Measurements from ENCODE around the gene TINCR.

The TINCR gene

DNA sequence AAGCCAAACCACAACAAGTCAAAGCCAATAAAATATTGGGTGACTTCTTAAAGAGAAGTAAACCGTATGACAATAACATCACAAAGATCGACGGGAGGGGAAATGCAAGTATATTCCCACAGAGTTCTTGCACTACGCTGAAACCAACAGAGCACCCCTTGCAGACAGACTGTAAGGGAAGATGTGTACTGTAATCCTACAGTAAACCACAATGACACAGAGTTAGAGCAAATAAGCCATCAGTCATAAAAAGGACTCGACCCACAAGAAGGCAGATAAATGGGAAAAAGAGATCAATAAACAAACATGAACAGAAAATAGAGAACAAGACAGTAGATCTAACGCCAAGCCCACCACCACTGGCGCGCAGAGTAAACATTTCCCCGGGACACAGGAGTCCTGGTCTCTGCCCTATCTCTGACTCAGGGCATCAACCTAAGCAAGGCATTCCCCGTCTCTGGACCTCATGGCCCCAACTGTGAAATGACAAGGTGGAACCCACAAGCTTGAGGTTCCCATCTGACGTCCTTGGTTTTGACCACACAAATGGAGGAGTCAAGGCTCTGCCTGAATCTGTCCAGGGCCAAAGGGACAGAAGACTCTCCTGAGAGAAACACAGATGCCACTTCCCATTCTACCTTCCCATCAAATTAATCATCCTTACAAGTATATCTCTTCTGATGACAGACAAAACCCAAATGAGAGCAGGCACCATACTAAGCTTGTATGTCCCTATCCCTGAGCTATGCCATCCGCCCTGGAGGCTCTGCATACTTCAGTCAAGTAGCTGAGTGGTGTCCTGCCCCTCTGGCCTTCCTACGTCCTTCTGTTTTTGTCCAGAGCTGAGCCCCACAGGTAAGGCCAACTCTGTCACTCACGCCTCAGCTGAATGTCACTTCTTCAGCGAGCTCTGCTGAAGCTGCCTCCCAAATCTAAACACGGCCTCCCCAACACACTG lies 39.8 kb upstream of the TINCR start:
- no peak for DNase-seq (ENCODE audit: low spot score)
- no peak for TF ChIP-seq CTCF (IDR thresholded peaks at IDR 0.05; ENCODE audit: extremely low read depth, missing control alignments)

DNA sequence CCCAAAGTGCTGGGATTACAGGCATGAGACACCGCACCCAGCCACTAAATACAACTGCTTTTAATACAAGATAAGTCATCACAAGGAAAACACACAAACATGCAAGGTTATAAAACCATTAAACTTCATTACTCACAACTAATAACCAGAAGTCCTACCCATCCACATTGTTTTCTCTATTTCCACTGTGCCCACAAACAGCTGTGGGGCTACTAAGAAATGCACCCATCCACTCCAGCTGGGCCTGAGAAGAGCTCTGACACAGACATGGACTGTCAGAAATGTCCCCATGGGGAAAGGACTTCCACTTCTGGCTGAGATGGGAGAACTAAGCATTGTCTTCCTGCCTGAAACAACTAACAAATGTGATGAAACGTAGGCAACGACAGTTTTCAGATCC lies 37.6 kb upstream of the TINCR start:
- no peak for DNase-seq (ENCODE audit: low spot score)
- no peak for TF ChIP-seq CTCF (IDR thresholded peaks at IDR 0.05; ENCODE audit: extremely low read depth, missing control alignments)

- no peak for DNase-seq (ENCODE audit: low spot score)
- no peak for TF ChIP-seq CTCF (IDR thresholded peaks at IDR 0.05; ENCODE audit: extremely low read depth, missing control alignments)
Observed at GRCh38 chr19:5603626-5604025, 35.9 kb upstream of the TINCR start.

DNA sequence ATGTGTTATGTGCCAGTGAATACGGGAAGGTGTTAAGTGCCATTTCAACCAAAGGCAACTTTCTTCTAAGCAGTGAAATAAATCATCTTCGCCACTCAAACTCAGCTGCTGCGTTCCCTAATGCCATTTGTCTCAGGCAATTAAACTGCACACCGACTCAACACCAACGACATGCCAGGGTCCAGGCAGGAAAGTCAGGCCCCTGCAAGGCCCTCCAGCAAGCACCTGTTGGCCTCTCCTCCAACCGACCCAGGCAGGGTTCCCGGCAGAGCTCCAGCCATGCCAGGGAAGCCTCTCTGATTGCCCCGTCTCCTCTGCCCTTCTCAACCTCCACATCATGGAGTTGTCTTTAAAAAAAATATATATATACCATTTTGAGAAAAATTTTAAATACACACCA lies 33.0 kb upstream of the TINCR start:
- no peak for TF ChIP-seq CTCF (IDR thresholded peaks at IDR 0.05; ENCODE audit: extremely low read depth, missing control alignments)
- no peak for DNase-seq (ENCODE audit: low spot score)

DNA sequence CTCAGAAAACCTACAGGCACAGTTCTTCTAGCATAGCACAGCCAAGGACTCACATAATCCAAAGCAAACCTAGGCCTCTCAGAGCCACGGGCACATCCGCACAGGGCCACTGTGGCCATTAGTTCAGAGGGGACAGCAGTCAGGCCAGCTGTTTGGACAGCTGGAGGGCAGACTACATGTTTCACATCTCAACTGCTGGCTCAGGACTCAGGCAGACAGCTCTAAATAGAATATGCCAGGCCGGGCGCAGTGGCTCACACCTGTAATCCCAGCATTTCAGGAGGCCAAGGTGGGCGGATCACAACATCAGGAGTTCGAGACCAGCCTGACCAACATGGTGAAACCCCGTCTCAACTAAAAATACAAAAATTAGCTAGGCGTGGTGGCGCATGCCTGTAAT lies 28.0 kb upstream of the TINCR start:
- no peak for TF ChIP-seq CTCF (IDR thresholded peaks at IDR 0.05; ENCODE audit: extremely low read depth, missing control alignments)
- DNase-seq (ENCODE audit: low spot score) = no peak

DNA sequence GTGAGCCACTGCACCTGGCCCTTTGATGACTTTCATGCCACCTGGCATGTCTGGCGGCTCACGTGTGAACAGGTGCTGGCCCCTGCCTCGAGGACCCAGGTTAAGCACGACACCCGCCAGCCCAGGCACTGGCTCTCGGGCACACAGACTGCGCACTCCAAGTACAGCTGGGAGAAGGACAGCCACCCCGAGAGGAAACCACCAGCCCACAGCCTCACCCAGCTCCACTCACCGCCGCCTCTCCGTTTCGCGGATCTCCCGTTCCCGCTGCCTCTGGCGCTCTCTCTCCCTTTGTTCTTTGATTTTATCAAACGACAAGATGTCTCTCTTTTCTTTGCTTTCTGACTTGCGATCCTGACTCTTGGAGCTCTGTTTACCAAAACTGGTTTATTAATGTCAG lies 27.4 kb upstream of the TINCR start:
- DNase-seq (ENCODE audit: low spot score) = no peak
- no peak for TF ChIP-seq CTCF (IDR thresholded peaks at IDR 0.05; ENCODE audit: extremely low read depth, missing control alignments)

GRCh38 chr19:5594521-5594950 lies 26.8 kb upstream of the TINCR start:
- TF ChIP-seq CTCF (IDR thresholded peaks at IDR 0.05; ENCODE audit: extremely low read depth, missing control alignments) = no peak
- DNase-seq (ENCODE audit: low spot score) = no peak
